PFSK-1 (cell line): ENCODE data around the gene PRDX3.

ENCODE experiments used
- FOXP2 ChIP-seq: optimal IDR thresholded peaks from 2 replicates; pipeline ENCODE3; 2011; ENCODE audit warnings: borderline replicate concordance, control low read depth, inconsistent platforms; ENCODE audit not compliant: insufficient read depth; ENCODE audit errors: extremely low read length, extremely low read depth
- POLR2AphosphoS5 ChIP-seq: IDR thresholded peaks from 2 replicates; pipeline ENCODE4 v1.6.1; 2012; ENCODE audit warnings: low read depth, mild to moderate bottlenecking, control low read depth, low read length, moderate library complexity
- REST ChIP-seq, 2 experiments: IDR thresholded peaks; 2 replicates each; pipeline versions ENCODE4 v1.6.1 to v1.8.0; 2011 to 2012; ENCODE audit warnings: low read depth in 2 of 2, low read length in 2 of 2, control low read depth in 1 of 2, inconsistent platforms in 1 of 2, mild to moderate bottlenecking in 1 of 2, moderate library complexity in 1 of 2; ENCODE audit not compliant: insufficient read depth in 1 of 2
- SIN3A ChIP-seq: IDR thresholded peaks from 2 replicates; pipeline ENCODE4 v1.6.1; 2012; ENCODE audit warnings: mild to moderate bottlenecking, low read length, moderate library complexity, borderline replicate concordance; ENCODE audit not compliant: insufficient read depth
- TAF1 ChIP-seq: IDR thresholded peaks from 2 replicates; pipeline ENCODE4 v1.6.1; 2012; ENCODE audit warnings: low read length, control low read depth, borderline replicate concordance; ENCODE audit not compliant: insufficient read depth

Gene PRDX3

GRCh38 chr10:119167041-119167440 lies 11.6 kb downstream of the PRDX3 start:
- TF ChIP-seq FOXP2 (no peak), TAF1 (no peak), POLR2AphosphoS5 (no peak), SIN3A (no peak), REST (IDR thresholded peaks at IDR 0.05; ENCODE audit: insufficient read depth in 1 of 2, low read depth in 2 of 2, low read length in 2 of 2) (no peak)

- TF ChIP-seq TAF1 (no peak), POLR2AphosphoS5 (no peak), SIN3A (no peak), REST (IDR thresholded peaks at IDR 0.05; ENCODE audit: insufficient read depth in 1 of 2, low read depth in 2 of 2, low read length in 2 of 2) (no peak), FOXP2 (no peak)
Observed at GRCh38 chr10:119166564-119166963, 12.0 kb downstream of the PRDX3 start.

GRCh38 chr10:119166118-119166500 lies 12.5 kb downstream of the PRDX3 start:
- TF ChIP-seq REST (IDR thresholded peaks at IDR 0.05; ENCODE audit: insufficient read depth in 1 of 2, low read depth in 2 of 2, low read length in 2 of 2) (no peak), SIN3A (no peak), TAF1 (no peak), POLR2AphosphoS5 (no peak), FOXP2 (no peak)

- TF ChIP-seq FOXP2 = peak; percentile 34
- TF ChIP-seq TAF1 = no peak
- TF ChIP-seq POLR2AphosphoS5 = peak; percentile 56; the same call in 1 of the 2 replicates
- 0 out of 2 replicates have a peak, but pooled peaks have one; percentile 54 for TF ChIP-seq SIN3A
- 0 out of 4 replicates have a peak, but pooled peaks of 1 of the 2 experiments have one; percentile 13 for TF ChIP-seq REST (IDR thresholded peaks at IDR 0.05; ENCODE audit: insufficient read depth in 1 of 2, low read depth in 2 of 2, low read length in 2 of 2)
Observed at GRCh38 chr10:119165171-119166117, 13.2 kb downstream of the PRDX3 start, which contains the start of gene SFXN4. SFXN4 (minus strand) TSS chr10:119165714; CDS start chr10:119165647, 67 bp downstream.
